HL-60 (cell line): ENCODE results near the gene MAK.
A peak's percentile ranks its signal among the peaks of the same experiment; 100 is the strongest.

Source experiments
- DNase-seq, 2 experiments: peaks; one replicate each; pipeline ENCODE4 v3.0.0-alpha.2; 2010 to 2020; ENCODE audit warnings: low read depth in 1 of 2, low spot score in 1 of 2
- H3K27ac ChIP-seq: fragments of 250-450 bp; sonication (Bioruptor Pico); replicated peaks from 2 replicates; pipeline ENCODE4 v1.5.1; 2020; ENCODE audit warnings: mild to moderate bottlenecking, moderate library complexity
- H3K27me3 ChIP-seq: fragments of 250-450 bp; sonication (Bioruptor Pico); 2 replicates; pipeline ENCODE4 v1.5.1; 2021; ENCODE audit warnings: mild to moderate bottlenecking, moderate library complexity; ENCODE audit not compliant: insufficient read depth, poor library complexity, severe bottlenecking
- H3K4me3 ChIP-seq: replicated peaks from 2 replicates; pipeline ENCODE4 v1.5.1; 2011; ENCODE audit warnings: mild to moderate bottlenecking, control low read depth, low read length; ENCODE audit not compliant: insufficient read depth
- GABPA ChIP-seq: IDR thresholded peaks from 2 replicates; pipeline ENCODE4 v1.6.1; 2012; ENCODE audit warnings: low read depth
- POLR2AphosphoS5 ChIP-seq: IDR thresholded peaks from 2 replicates; pipeline ENCODE4 v1.6.1; 2012; ENCODE audit warnings: low read depth
- REST ChIP-seq: IDR thresholded peaks from 2 replicates; pipeline ENCODE4 v1.6.1; 2012; ENCODE audit warnings: low read depth; ENCODE audit not compliant: insufficient replicate concordance
- SPI1 ChIP-seq: IDR thresholded peaks from 2 replicates; pipeline ENCODE4 v1.6.1; 2012; ENCODE audit warnings: low read depth, mild to moderate bottlenecking, borderline replicate concordance
- TF ChIP-seq, protein P1 (sequence below): IDR thresholded peaks from one replicate; pipeline ENCODE4 v1.5.1; 2011; ENCODE audit warnings: low read length, control low read depth, inconsistent platforms; ENCODE audit not compliant: insufficient read depth

Gene MAK

DNA sequence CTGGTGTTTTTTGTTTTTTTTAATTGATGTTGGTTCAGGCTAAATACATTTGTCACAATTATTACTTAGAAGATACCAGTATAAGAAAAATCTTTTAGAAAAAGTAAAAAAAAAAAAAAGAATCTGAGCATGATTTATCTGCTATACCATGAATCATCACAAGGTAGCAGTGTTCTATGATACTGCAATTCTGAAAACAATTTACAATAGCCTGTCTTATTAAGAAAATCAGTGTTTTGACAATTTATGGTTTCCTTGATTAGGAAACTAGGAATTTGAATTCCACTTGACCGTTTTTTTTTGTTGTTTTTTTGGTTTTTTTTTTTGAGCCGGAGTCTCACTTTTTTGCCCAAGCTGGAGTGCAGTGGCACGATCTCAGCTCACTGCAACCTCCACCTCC, 9.3 kb upstream of the MAK start:
- Histone ChIP-seq H3K27ac (no peak overlapping the region), H3K4me3 (no peak overlapping the region), H3K27me3 (no peaks in the 10 kb centered on the region)
- no peak for DNase-seq
- TF ChIP-seq SPI1: no peak
- no peak for TF ChIP-seq REST
- TF ChIP-seq GABPA: no peak
- TF ChIP-seq POLR2AphosphoS5: no peak
- TF ChIP-seq, protein P1, sequence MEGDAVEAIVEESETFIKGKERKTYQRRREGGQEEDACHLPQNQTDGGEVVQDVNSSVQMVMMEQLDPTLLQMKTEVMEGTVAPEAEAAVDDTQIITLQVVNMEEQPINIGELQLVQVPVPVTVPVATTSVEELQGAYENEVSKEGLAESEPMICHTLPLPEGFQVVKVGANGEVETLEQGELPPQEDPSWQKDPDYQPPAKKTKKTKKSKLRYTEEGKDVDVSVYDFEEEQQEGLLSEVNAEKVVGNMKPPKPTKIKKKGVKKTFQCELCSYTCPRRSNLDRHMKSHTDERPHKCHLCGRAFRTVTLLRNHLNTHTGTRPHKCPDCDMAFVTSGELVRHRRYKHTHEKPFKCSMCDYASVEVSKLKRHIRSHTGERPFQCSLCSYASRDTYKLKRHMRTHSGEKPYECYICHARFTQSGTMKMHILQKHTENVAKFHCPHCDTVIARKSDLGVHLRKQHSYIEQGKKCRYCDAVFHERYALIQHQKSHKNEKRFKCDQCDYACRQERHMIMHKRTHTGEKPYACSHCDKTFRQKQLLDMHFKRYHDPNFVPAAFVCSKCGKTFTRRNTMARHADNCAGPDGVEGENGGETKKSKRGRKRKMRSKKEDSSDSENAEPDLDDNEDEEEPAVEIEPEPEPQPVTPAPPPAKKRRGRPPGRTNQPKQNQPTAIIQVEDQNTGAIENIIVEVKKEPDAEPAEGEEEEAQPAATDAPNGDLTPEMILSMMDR: no peak

DNA sequence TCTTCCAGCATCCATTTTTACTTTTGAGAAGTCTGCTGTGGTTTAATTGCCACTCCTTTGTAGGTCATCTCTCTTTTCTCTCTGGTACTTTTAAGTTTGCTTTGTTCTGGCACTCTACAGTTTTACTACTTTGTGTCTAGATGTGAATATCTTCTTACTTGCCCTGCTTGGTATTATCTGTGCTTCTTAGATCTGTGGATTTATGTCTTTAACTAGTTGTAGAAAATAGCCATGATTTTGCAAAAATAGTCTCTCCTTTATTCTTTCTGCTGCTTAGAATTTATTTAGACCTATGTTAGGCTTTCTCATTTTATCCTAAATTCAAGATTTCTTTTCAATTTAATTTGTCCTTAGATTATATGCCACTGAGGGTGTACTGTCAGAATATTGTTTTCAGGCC, 5.2 kb upstream of the MAK start:
- TF ChIP-seq GABPA: no peak
- no peak for TF ChIP-seq SPI1
- TF ChIP-seq, protein P1: no peak
- no peak for TF ChIP-seq POLR2AphosphoS5
- TF ChIP-seq REST: no peak
- DNase-seq: no peak
- Histone ChIP-seq H3K4me3 (no peak overlapping the region), H3K27me3 (no peaks in the 10 kb centered on the region), H3K27ac (no peak overlapping the region)

- no peaks in the 10 kb centered on the region for H3K27me3 ChIP-seq
- peak in 1 of 2 experiments; percentile 58 for DNase-seq
- TF ChIP-seq SPI1 (peak; percentile 92), GABPA (no peak)
- H3K27ac ChIP-seq: peak overlapping the region; percentile 76
- H3K4me3 ChIP-seq: peak overlapping the region; percentile 68
These were observed 525 bp upstream of the MAK start for GRCh38 chr6:10838794-10839333.

GRCh38 chr6:10837622-10837994, 731 bp downstream of the MAK start:
- peak in 1 of 2 experiments; percentile 8 for DNase-seq
- Histone ChIP-seq H3K27me3 (no peaks in the 10 kb centered on the region), H3K27ac (no peak overlapping the region; the same call in 1 of the 2 replicates), H3K4me3 (peak overlapping the region; percentile 68)
- no peak for TF ChIP-seq GABPA
- TF ChIP-seq, protein P1: no peak
- TF ChIP-seq SPI1: no peak
- TF ChIP-seq REST: no peak
